Left lobe of liver (tissue), 2 donors: ENCODE measurements around the gene OR4F17. TPM values are rescaled to one million over a fixed set of nuclear protein-coding genes. Genes with fewer than 3 reads are reported as not detected.
A peak's percentile ranks its signal among the peaks of the same experiment; 100 is the strongest.
"Not testable (repeated sequence)": the region's sequence is repeated elsewhere in the genome, so short reads cannot be mapped to it uniquely, and the experiment has no call there.

Source experiments
- ATAC-seq: fragments of 200-7000 bp; cut with Tn5 transposase; one replicate; pipeline ENCODE4 v1.9.1; 2020; ENCODE audit warnings: mild to moderate bottlenecking, moderate library complexity
- DNase-seq: peaks from one replicate; pipeline ENCODE4 v3.0.0-alpha.2; 2020; ENCODE audit warnings: low spot score
- total RNA-seq: library from RNA; stranded (reverse); gene quantifications from one replicate; pipeline ENCODE4 v1.2.1, GENCODE V29; 2021
- donor health status: DM: no; HTN: no; CAD: no; lungs with moderate emphysema.
- donor health status: DM: no; HTN: yes; CAD: no.

Gene OR4F17
- not detected for total RNA-seq

- ATAC-seq, DNase-seq: not testable (repeated sequence)
Observed at GRCh38 chr19:106804-107203, at the start of gene OR4F17. TSS of gene OR4F17 (plus strand) at chr19:107104. CDS start at chr19:110679, 3,575 bp downstream.

GRCh38 chr19:70793-71192 is 36.1 kb upstream of the OR4F17 start:
- not testable (repeated sequence) for DNase-seq, ATAC-seq

- not testable (repeated sequence) for ATAC-seq
Observed at GRCh38 chr19:82864-83263, 24.0 kb upstream of the OR4F17 start.

GRCh38 chr19:83626-84025 is 23.3 kb upstream of the OR4F17 start:
- not testable (repeated sequence) for DNase-seq, ATAC-seq

More at GRCh38 chr19:82864-83263, 24.0 kb upstream of the OR4F17 start:
- DNase-seq, result not testable (repeated sequence)

- ATAC-seq, DNase-seq: not testable (repeated sequence)
Observed at GRCh38 chr19:90678-91077, 16.2 kb upstream of the OR4F17 start.

GRCh38 chr19:94794-95193 is 12.1 kb upstream of the OR4F17 start:
- not testable (repeated sequence) for ATAC-seq, DNase-seq

GRCh38 chr19:97647-98046 is 9.3 kb upstream of the OR4F17 start:
- not testable (repeated sequence) for DNase-seq, ATAC-seq

GRCh38 chr19:120443-121140 is 13.7 kb downstream of the OR4F17 start:
- ATAC-seq, result peak; percentile 26
- not testable (repeated sequence) for DNase-seq

Other genes with a start within 250 kb of the OR4F17 start
- gene PLPP2, start 184.3 kb downstream of the OR4F17 start, total RNA-seq, result 1.8 TPM
- gene MIER2, start 237.7 kb downstream of the OR4F17 start, total RNA-seq, result 4.6 TPM